ENCODE data around the gene NECAP2. TPM values are rescaled to one million over a fixed set of nuclear protein-coding genes. Genes with fewer than 3 reads are reported as not detected.

NECAP2 gene
- polyA plus RNA-seq, 4 donors = 36.0 to 43.7 (median 41.4) TPM

DNA sequence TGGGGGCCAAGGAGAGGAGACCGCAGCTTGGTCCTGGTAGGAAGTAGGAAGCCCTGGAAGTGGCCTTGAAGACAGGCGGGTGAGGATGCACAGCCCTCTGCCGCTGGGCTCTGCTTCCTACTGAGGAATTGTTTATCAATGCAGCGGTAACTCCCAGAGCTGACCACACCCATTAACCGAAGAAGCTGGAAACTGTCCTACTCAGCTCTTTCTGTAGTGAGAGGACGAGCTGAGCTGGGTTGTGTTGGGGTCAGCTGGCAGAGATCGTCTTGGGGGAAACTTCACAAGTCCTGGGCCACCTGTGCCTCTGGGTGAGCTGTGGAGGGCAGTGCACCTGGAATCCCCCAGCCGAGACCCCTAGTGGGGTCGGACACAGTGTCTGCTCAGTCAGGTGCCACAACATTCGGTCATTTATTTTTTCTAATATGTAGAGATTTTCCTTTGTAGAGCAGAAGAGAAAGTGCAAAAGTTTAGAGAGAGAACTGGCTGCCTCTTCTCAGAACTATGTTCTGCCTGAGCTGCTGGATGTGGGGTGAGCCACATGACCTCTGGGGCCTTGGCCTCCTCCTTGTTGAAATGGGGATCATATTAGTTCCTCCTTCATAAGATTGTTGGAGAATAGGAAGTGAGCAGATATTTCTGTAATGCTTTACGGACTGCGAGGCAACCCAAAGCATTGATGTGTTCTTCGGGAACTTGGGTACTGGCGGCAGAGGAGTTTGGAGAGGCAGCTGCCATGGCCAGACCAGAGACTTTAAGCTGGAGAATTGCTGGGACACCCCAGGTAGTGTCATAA lies 3.6 kb downstream of the NECAP2 start:
- Histone ChIP-seq H3K9me3 (ENCODE audit: control insufficient read depth in 2 of 2, insufficient read depth in 1 of 2, low read depth in 1 of 2, low read length in 1 of 2) (no peaks in the 10 kb centered on the region), H3K27ac (ENCODE audit: low read depth in 1 of 3, low read length in 2 of 3) (no peak overlapping the region), H3K36me3 (ENCODE audit: control insufficient read depth in 3 of 3, insufficient read depth in 2 of 3, low read depth in 1 of 3, low read length in 3 of 3) (peaks cover 9 to 66% (median 23%) of the 10 kb centered on the region in 3 donors), H3K4me1 (ENCODE audit: control insufficient read depth in 3 of 3, insufficient read depth in 2 of 3, low read depth in 1 of 3, low read length in 2 of 3) (peaks cover 0 to 8% (median 3%) of the 10 kb centered on the region in 3 donors), H3K27me3 (ENCODE audit: control insufficient read depth in 3 of 3, insufficient read depth in 3 of 3, low read length in 3 of 3) (no peaks in the 10 kb centered on the region), H3K4me3 (ENCODE audit: low read depth in 1 of 3, low read length in 3 of 3) (no peak overlapping the region)
- WGBS, 3 donors = 75 to 90% (median 86%) methylated on average over 14 of the region's 14 CpGs
- FAIRE-seq (no peak), DNase-seq (no peak)

DNA sequence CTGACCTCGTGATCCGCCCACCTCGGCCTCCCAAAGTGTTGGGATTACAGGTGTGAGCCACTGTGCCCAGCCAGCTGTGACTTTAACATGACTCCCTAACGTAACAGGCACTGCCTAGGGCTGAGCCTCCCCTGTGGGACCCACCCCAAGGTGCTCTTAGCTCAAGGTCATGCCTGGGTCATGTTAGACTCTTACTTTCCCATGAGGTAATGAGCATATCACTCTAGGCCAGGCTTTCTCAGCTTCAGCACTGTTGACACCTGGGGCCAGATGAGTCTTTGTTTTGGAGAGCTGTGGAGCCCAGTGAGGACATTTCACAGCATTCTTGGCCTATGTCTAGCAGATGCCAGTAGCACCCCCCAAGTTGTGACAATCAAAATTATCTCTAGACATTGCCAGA lies 4.5 kb downstream of the NECAP2 start:
- FAIRE-seq (no peak), DNase-seq (no peak)
- no peak overlapping the region for H3K27ac ChIP-seq (ENCODE audit: low read depth in 1 of 3, low read length in 2 of 3)
- peaks cover 0 to 7% (median 3%) of the 10 kb centered on the region in 3 donors for H3K4me1 ChIP-seq (ENCODE audit: control insufficient read depth in 3 of 3, insufficient read depth in 2 of 3, low read depth in 1 of 3, low read length in 2 of 3)
- no peaks in the 10 kb centered on the region for H3K27me3 ChIP-seq (ENCODE audit: control insufficient read depth in 3 of 3, insufficient read depth in 3 of 3, low read length in 3 of 3)
- peaks cover 9 to 73% (median 30%) of the 10 kb centered on the region in 3 donors for H3K36me3 ChIP-seq (ENCODE audit: control insufficient read depth in 3 of 3, insufficient read depth in 2 of 3, low read depth in 1 of 3, low read length in 3 of 3)
- WGBS, 3 donors = 83 to 95% (median 94%) methylated on average over 4 of the region's 4 CpGs
- H3K4me3 ChIP-seq (ENCODE audit: low read depth in 1 of 3, low read length in 3 of 3) = no peak overlapping the region
- H3K9me3 ChIP-seq (ENCODE audit: control insufficient read depth in 2 of 2, insufficient read depth in 1 of 2, low read depth in 1 of 2, low read length in 1 of 2) = no peaks in the 10 kb centered on the region

DNA sequence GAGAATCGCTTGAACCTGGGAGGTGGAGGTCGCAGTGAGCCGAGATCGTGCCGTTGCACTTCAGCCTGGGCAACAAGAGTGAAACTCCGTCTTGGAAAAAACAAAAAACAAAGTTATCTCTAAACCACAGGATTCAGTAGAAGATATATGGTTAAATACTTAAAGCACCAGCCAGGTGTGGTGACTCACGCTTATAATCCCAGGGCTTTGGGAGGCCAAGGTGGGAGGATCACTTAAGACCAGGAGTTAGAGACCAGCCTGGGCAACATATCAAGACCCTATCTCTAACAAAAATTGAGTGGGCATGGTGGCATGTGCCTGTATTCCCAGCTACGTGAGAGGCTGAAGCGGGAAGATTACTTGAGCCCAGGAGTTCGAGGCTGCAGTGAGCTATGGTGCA lies 5.6 kb downstream of the NECAP2 start:
- Histone ChIP-seq H3K27ac (ENCODE audit: low read depth in 1 of 3, low read length in 2 of 3) (no peak overlapping the region), H3K4me1 (ENCODE audit: control insufficient read depth in 3 of 3, insufficient read depth in 2 of 3, low read depth in 1 of 3, low read length in 2 of 3) (peaks cover 0 to 5% (median 3%) of the 10 kb centered on the region in 3 donors), H3K9me3 (ENCODE audit: control insufficient read depth in 2 of 2, insufficient read depth in 1 of 2, low read depth in 1 of 2, low read length in 1 of 2) (no peaks in the 10 kb centered on the region), H3K4me3 (ENCODE audit: low read depth in 1 of 3, low read length in 3 of 3) (no peak overlapping the region), H3K27me3 (ENCODE audit: control insufficient read depth in 3 of 3, insufficient read depth in 3 of 3, low read length in 3 of 3) (no peaks in the 10 kb centered on the region), H3K36me3 (ENCODE audit: control insufficient read depth in 3 of 3, insufficient read depth in 2 of 3, low read depth in 1 of 3, low read length in 3 of 3) (peaks cover 12 to 80% (median 30%) of the 10 kb centered on the region in 3 donors)
- FAIRE-seq = no peak
- WGBS, 3 donors = 93 to 99% (median 94%) methylated on average over 10 of the region's 10 CpGs
- DNase-seq = no peak

DNA sequence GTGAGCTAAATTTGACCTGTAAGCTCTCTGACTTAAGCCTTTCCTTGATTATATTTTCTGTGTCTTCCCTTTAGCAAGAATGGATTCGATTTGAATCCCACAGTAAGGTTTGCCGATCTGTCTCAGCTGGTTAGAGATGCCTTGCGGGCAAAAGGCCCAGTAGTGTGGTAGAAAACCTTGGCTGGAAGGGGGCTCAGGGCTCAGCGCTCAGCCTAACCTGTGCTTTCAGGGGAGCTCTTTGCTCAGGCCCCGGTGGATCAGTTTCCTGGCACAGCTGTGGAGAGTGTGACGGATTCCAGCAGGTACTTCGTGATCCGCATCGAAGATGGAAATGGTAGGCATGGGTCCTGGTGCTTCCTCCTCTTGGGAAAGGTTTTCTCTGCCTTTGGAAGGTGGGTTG lies 7.1 kb downstream of the NECAP2 start:
- Histone ChIP-seq H3K4me1 (ENCODE audit: control insufficient read depth in 3 of 3, insufficient read depth in 2 of 3, low read depth in 1 of 3, low read length in 2 of 3) (no peaks in the 10 kb centered on the region), H3K27ac (ENCODE audit: low read depth in 1 of 3, low read length in 2 of 3) (no peak overlapping the region), H3K4me3 (ENCODE audit: low read depth in 1 of 3, low read length in 3 of 3) (no peak overlapping the region), H3K36me3 (ENCODE audit: control insufficient read depth in 3 of 3, insufficient read depth in 2 of 3, low read depth in 1 of 3, low read length in 3 of 3) (peaks cover 21 to 83% (median 41%) of the 10 kb centered on the region in 3 donors), H3K9me3 (ENCODE audit: control insufficient read depth in 2 of 2, insufficient read depth in 1 of 2, low read depth in 1 of 2, low read length in 1 of 2) (no peaks in the 10 kb centered on the region), H3K27me3 (ENCODE audit: control insufficient read depth in 3 of 3, insufficient read depth in 3 of 3, low read length in 3 of 3) (no peaks in the 10 kb centered on the region)
- DNase-seq = no peak
- WGBS, 3 donors = 96 to 97% (median 96%) methylated on average over 9 of the region's 9 CpGs
- FAIRE-seq = no peak

DNA sequence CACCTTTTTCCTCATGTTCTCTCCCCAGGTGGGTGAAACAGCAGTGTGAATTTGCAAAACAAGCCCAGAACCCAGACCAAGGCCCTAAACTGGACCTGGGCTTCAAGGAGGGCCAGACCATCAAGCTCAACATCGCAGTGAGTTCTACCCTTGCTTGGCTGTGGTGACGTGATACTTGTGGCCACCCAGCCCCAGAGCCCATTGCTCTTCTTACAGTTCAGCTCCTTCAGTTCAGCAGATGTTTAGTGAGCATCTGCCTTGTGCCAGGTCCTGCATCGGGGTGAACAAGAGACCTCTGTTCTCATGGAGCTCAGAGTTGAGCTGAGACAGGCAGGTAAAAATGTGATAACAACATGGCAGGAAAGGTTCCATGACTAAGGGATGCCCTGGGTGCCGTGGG lies 8.5 kb downstream of the NECAP2 start:
- no peak for FAIRE-seq
- DNase-seq = no peak
- Histone ChIP-seq H3K9me3 (ENCODE audit: control insufficient read depth in 2 of 2, insufficient read depth in 1 of 2, low read depth in 1 of 2, low read length in 1 of 2) (no peaks in the 10 kb centered on the region), H3K27me3 (ENCODE audit: control insufficient read depth in 3 of 3, insufficient read depth in 3 of 3, low read length in 3 of 3) (no peaks in the 10 kb centered on the region), H3K36me3 (ENCODE audit: control insufficient read depth in 3 of 3, insufficient read depth in 2 of 3, low read depth in 1 of 3, low read length in 3 of 3) (peaks cover 20 to 81% (median 41%) of the 10 kb centered on the region in 3 donors), H3K4me1 (ENCODE audit: control insufficient read depth in 3 of 3, insufficient read depth in 2 of 3, low read depth in 1 of 3, low read length in 2 of 3) (no peaks in the 10 kb centered on the region), H3K27ac (ENCODE audit: low read depth in 1 of 3, low read length in 2 of 3) (no peak overlapping the region), H3K4me3 (ENCODE audit: low read depth in 1 of 3, low read length in 3 of 3) (no peak overlapping the region)
- WGBS, 3 donors = 95 to 100% (median 96%) methylated on average over 4 of the region's 4 CpGs

DNA sequence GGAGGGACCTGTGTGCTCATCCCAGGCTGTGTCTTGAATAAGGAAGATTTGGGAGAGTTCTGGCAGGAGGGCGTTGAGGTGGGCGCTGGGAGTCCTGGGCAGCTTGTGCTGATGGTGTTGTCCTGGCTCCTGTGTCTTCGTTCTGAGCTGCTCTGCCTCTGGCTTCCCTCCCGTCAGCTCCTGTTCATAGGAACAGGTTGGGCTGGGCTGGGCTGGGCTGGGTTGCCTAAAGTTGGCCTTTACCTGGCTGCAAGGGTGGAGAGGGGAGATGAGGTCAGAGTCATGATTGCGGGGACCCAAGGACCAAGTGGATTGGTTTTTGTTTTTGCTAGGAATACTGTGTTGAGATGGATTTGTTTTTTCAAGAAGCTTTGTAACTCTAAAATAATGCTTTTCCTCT lies 9.1 kb downstream of the NECAP2 start:
- 87 to 94% (median 90%) methylated on average over 5 of the region's 5 CpGs for WGBS, 3 donors
- no peak for FAIRE-seq
- Histone ChIP-seq H3K36me3 (ENCODE audit: control insufficient read depth in 3 of 3, insufficient read depth in 2 of 3, low read depth in 1 of 3, low read length in 3 of 3) (peaks cover 20 to 80% (median 38%) of the 10 kb centered on the region in 3 donors), H3K9me3 (ENCODE audit: control insufficient read depth in 2 of 2, insufficient read depth in 1 of 2, low read depth in 1 of 2, low read length in 1 of 2) (no peaks in the 10 kb centered on the region), H3K27me3 (ENCODE audit: control insufficient read depth in 3 of 3, insufficient read depth in 3 of 3, low read length in 3 of 3) (no peaks in the 10 kb centered on the region), H3K27ac (ENCODE audit: low read depth in 1 of 3, low read length in 2 of 3) (no peak overlapping the region), H3K4me3 (ENCODE audit: low read depth in 1 of 3, low read length in 3 of 3) (no peak overlapping the region), H3K4me1 (ENCODE audit: control insufficient read depth in 3 of 3, insufficient read depth in 2 of 3, low read depth in 1 of 3, low read length in 2 of 3) (no peaks in the 10 kb centered on the region)
- DNase-seq = no peak

DNA sequence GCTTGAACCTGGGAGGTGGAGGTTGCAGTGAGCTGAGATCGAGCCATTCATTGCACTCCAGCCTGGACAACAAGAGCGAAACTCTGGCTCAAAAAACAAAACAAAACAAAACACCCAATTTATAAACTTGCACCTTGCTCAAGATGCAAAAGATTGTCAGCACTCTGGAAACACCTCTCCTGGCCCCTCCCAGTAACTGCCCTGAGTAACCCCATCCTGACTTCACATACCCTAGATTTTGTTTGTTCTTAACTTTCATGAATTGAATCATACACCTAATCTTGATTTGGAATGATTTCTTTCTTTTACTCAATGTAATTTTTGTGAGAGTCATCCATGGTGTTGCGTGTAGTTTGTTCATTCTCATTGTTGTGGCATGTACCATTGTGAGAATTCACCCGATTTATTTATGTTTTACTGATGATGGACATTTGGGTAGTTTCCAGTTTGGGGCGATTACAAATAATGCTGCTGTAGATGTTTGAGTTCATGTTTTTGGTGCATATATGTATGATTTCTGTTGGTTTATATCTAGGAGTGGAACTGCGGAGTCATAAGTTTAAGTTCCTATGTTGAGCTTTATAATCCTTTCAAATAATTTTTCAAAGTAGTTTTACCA lies 10.4 kb downstream of the NECAP2 start:
- Histone ChIP-seq H3K4me1 (ENCODE audit: control insufficient read depth in 3 of 3, insufficient read depth in 2 of 3, low read depth in 1 of 3, low read length in 2 of 3) (no peaks in the 10 kb centered on the region), H3K4me3 (ENCODE audit: low read depth in 1 of 3, low read length in 3 of 3) (no peak overlapping the region), H3K36me3 (ENCODE audit: control insufficient read depth in 3 of 3, insufficient read depth in 2 of 3, low read depth in 1 of 3, low read length in 3 of 3) (peaks cover 23 to 80% (median 40%) of the 10 kb centered on the region in 3 donors), H3K9me3 (ENCODE audit: control insufficient read depth in 2 of 2, insufficient read depth in 1 of 2, low read depth in 1 of 2, low read length in 1 of 2) (no peaks in the 10 kb centered on the region), H3K27me3 (ENCODE audit: control insufficient read depth in 3 of 3, insufficient read depth in 3 of 3, low read length in 3 of 3) (no peaks in the 10 kb centered on the region), H3K27ac (ENCODE audit: low read depth in 1 of 3, low read length in 2 of 3) (no peak overlapping the region)
- DNase-seq (no peak), FAIRE-seq (no peak)
- WGBS, 3 donors = 79 to 85% (median 85%) methylated on average over 6 of the region's 6 CpGs

DNA sequence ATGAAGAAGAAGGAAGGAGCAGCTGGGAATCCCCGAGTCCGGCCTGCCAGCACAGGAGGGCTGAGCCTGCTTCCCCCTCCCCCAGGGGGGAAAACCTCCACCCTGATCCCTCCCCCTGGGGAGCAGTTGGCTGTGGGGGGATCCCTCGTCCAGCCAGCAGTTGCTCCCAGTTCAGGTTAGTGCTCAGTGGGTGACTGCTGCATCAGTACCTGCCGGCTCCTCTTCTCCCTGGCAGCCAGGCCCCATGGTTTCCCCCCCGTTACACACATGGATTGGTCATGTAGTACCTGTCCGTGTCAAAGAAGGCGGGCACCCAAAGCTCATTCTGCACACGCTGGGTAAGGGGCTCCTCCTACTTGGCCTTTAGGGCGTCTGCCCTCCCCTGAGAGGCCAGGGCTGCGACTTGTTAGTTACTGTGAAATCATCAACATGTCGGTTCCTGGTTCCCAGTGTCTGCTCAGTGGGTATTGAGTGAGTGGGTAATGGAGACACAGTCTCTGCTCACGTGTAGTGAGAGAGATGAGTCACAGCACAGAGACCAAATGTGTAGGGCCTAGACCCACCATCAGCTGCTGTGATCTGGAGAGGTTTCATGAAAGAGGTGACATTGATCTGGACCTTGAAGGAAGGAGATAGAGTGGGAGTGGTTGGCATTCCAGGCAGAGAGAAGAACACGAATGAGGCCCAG lies 11.5 kb downstream of the NECAP2 start:
- WGBS, 3 donors = 81 to 88% (median 87%) methylated on average over 13 of the region's 13 CpGs
- Histone ChIP-seq H3K9me3 (ENCODE audit: control insufficient read depth in 2 of 2, insufficient read depth in 1 of 2, low read depth in 1 of 2, low read length in 1 of 2) (no peaks in the 10 kb centered on the region), H3K4me3 (ENCODE audit: low read depth in 1 of 3, low read length in 3 of 3) (no peak overlapping the region), H3K27me3 (ENCODE audit: control insufficient read depth in 3 of 3, insufficient read depth in 3 of 3, low read length in 3 of 3) (no peaks in the 10 kb centered on the region), H3K27ac (ENCODE audit: low read depth in 1 of 3, low read length in 2 of 3) (no peak overlapping the region), H3K4me1 (ENCODE audit: control insufficient read depth in 3 of 3, insufficient read depth in 2 of 3, low read depth in 1 of 3, low read length in 2 of 3) (no peaks in the 10 kb centered on the region), H3K36me3 (ENCODE audit: control insufficient read depth in 3 of 3, insufficient read depth in 2 of 3, low read depth in 1 of 3, low read length in 3 of 3) (peaks cover 25 to 84% (median 43%) of the 10 kb centered on the region in 3 donors)
- DNase-seq (no peak), FAIRE-seq (no peak)

Measured in small intestine (tissue), 7 donors.